IMR-90 (cell line): ENCODE measurements around the gene ERC2. TPM values are rescaled to one million over a fixed set of nuclear protein-coding genes. Genes with fewer than 3 reads are reported as not detected.

Source experiments
- ATAC-seq: fragments of 200-7000 bp; cut with Tn5 transposase; 2 replicates; pipeline ENCODE4 v1.9.1; 2020; ENCODE audit warnings: low read depth, mild to moderate bottlenecking, moderate library complexity
- BruUV-seq: library from RNA; stranded (reverse); fragments of 400-500 nt; replicated peaks from 2 replicates; lab custom pipeline; 2021; lab: Mats Ljungman, UMichigan
- CTCF ChIA-PET: fragments of 300-600 bp; formaldehyde crosslinking; extraction: SDS; loops from one replicate; lab custom pipeline; 2021; ENCODE audit warnings: antibody characterized with exemption; lab: Yijun Ruan, JAX
- POLR2A ChIA-PET: fragments of 300-600 bp; sonication (Branson Sonifier 250); formaldehyde crosslinking; loops from one replicate; lab custom pipeline; 2022; ENCODE audit warnings: antibody characterized with exemption; ENCODE audit not compliant: unreplicated experiment; lab: Charles Lee
- DNase-seq: peaks from one replicate; pipeline ENCODE4 v3.0.0; 2013
- H2AFZ ChIP-seq: replicated peaks from 2 replicates; pipeline ENCODE3; 2013; ENCODE audit warnings: low read length, mild to moderate bottlenecking; ENCODE audit not compliant: poor library complexity
- H2AK5ac ChIP-seq: 2 replicates; pipeline ENCODE4 v1.6.1; 2013; ENCODE audit warnings: low read depth, low read length, inconsistent platforms
- H2AK9ac ChIP-seq: replicated peaks from 2 replicates; pipeline ENCODE3; 2013; ENCODE audit warnings: mild to moderate bottlenecking, low read depth, low read length, moderate library complexity; ENCODE audit not compliant: poor library complexity
- H2BK120ac ChIP-seq: 2 replicates; pipeline ENCODE4 v1.6.1; 2013; ENCODE audit warnings: low read depth, low read length, inconsistent platforms
- H2BK15ac ChIP-seq: 3 replicates; pipeline ENCODE4 v1.6.1; 2013; ENCODE audit warnings: low read depth, low read length, inconsistent platforms
- H2BK20ac ChIP-seq: 2 replicates; pipeline ENCODE4 v1.6.1; 2013; ENCODE audit warnings: low read depth, mild to moderate bottlenecking, inconsistent platforms, low read length, moderate library complexity
- H2BK5ac ChIP-seq: 2 replicates; pipeline ENCODE4 v1.6.1; 2013; ENCODE audit warnings: mild to moderate bottlenecking, low read depth, low read length, inconsistent platforms; ENCODE audit not compliant: poor library complexity, severe bottlenecking
- H3K14ac ChIP-seq: replicated peaks from 2 replicates; pipeline ENCODE4 v1.6.1; 2013; ENCODE audit warnings: low read depth, low read length, inconsistent platforms
- H3K18ac ChIP-seq: 2 replicates; pipeline ENCODE4 v1.6.1; 2013; ENCODE audit warnings: low read depth, low read length, control low read depth
- H3K23ac ChIP-seq: 2 replicates; pipeline ENCODE4 v1.6.1; 2013; ENCODE audit warnings: low read depth, low read length, inconsistent platforms
- H3K27ac ChIP-seq: 2 replicates; pipeline ENCODE4 v1.5.1; 2013; ENCODE audit warnings: mild to moderate bottlenecking, control low read depth, low read length; ENCODE audit not compliant: insufficient read depth
- H3K27me3 ChIP-seq: 2 replicates; pipeline ENCODE4 v1.6.1; 2013; ENCODE audit warnings: low read length; ENCODE audit not compliant: control insufficient read depth, insufficient read depth
- H3K36me3 ChIP-seq: 2 replicates; pipeline ENCODE4 v1.6.1; 2013; ENCODE audit warnings: low read length, mixed read lengths; ENCODE audit not compliant: control insufficient read depth, insufficient read depth
- H3K4ac ChIP-seq: 2 replicates; pipeline ENCODE4 v1.6.1; 2013; ENCODE audit warnings: low read depth, low read length, inconsistent platforms
- H3K4me1 ChIP-seq: 2 replicates; pipeline ENCODE4 v1.6.1; 2013; ENCODE audit warnings: low read length, mixed read lengths; ENCODE audit not compliant: control insufficient read depth, insufficient read depth
- H3K4me2 ChIP-seq: 2 replicates; pipeline ENCODE4 v1.6.1; 2013; ENCODE audit warnings: low read depth, mild to moderate bottlenecking, control low read depth, low read length, moderate library complexity
- H3K4me3 ChIP-seq: 2 replicates; pipeline ENCODE4 v1.5.1; 2013; ENCODE audit warnings: low read depth, mild to moderate bottlenecking, control low read depth, low read length, moderate library complexity; ENCODE audit not compliant: insufficient read depth
- H3K56ac ChIP-seq: 2 replicates; pipeline ENCODE4 v1.6.1; 2013; ENCODE audit warnings: low read length, inconsistent platforms; ENCODE audit not compliant: insufficient read depth; ENCODE audit errors: extremely low read depth
- H3K79me1 ChIP-seq, 2 experiments: 2 replicates each; pipeline ENCODE4 v1.6.1; 2013; ENCODE audit warnings: low read length in 2 of 2, inconsistent platforms in 1 of 2, low read depth in 1 of 2
- H3K9ac ChIP-seq: 2 replicates; pipeline ENCODE4 v1.6.1; 2013; ENCODE audit warnings: low read depth, low read length, control low read depth
- H3K9me1 ChIP-seq: 2 replicates; pipeline ENCODE4 v1.6.1; 2013; ENCODE audit warnings: low read length, inconsistent platforms; ENCODE audit not compliant: insufficient read depth
- H3K9me3 ChIP-seq: 2 replicates; pipeline ENCODE4 v1.6.1; 2013; ENCODE audit warnings: low read length; ENCODE audit not compliant: control insufficient read depth, insufficient read depth
- H4K20me1 ChIP-seq: 2 replicates; pipeline ENCODE4 v1.6.1; 2013; ENCODE audit warnings: low read length, inconsistent platforms; ENCODE audit not compliant: insufficient read depth
- H4K5ac ChIP-seq: 2 replicates; pipeline ENCODE4 v1.6.1; 2013; ENCODE audit warnings: mild to moderate bottlenecking, low read depth, low read length, control low read depth
- H4K8ac ChIP-seq, 2 experiments: 2 replicates each; pipeline ENCODE4 v1.6.1; 2013; ENCODE audit warnings: low read depth in 2 of 2, low read length in 2 of 2, control low read depth in 1 of 2, inconsistent platforms in 1 of 2
- H4K91ac ChIP-seq: 2 replicates; pipeline ENCODE4 v1.6.1; 2013; ENCODE audit warnings: low read depth, low read length, inconsistent platforms; ENCODE audit not compliant: insufficient read depth
- FOS ChIP-seq: fragments of 150-350 bp; IDR thresholded peaks from 2 replicates; pipeline ENCODE4 v1.6.1; 2016; ENCODE audit warnings: low read depth, low read length
- MAFK ChIP-seq: IDR thresholded peaks from 2 replicates; pipeline ENCODE4 v1.6.1; 2012; ENCODE audit warnings: low read depth, low read length, improper control_type of control experiment
- WGBS, 2 experiments: methylation state at CpG; one replicate each; pipeline versions ENCODE4 v1.1.5 to v1.1.7; 2013; ENCODE audit warnings: missing lambda C conversion rate in 2 of 2; ENCODE audit not compliant: insufficient read length in 1 of 2; ENCODE audit errors: extremely low coverage in 2 of 2; 5-methylcytosine and 5-hydroxymethylcytosine counted together
- dilution Hi-C: fragments of 300-500 bp; cut with HindIII; formaldehyde crosslinking; loops from one replicate; pipeline ENCODE4 v1.14.3; 2018; ENCODE audit warnings: low sequenced_read_pairs; ENCODE audit not compliant: unreplicated experiment
- in situ Hi-C: fragments of 300-500 bp; cut with MboI; formaldehyde crosslinking; loops from 3 replicates; pipeline ENCODE4 v1.14.3; 2019; ENCODE audit warnings: low sequenced_read_pairs, inconsistent platforms, mixed read lengths
- intact Hi-C: fragments of 100-400 bp; cut with micrococcal nuclease; formaldehyde crosslinking; loops from 2 replicates; pipeline ENCODE4 v1.10.0; 2022
- polyA plus RNA-seq, 3 experiments: library from polyadenylated mRNA; depleted of rRNA; stranded (reverse); fragments of >200 nt; gene quantifications; 2 replicates each; pipeline ENCODE4 v1.2.3, GENCODE V29; 2012; ENCODE audit warnings: low replicate concordance in 1 of 3
- total RNA-seq: library from RNA; depleted of rRNA; stranded (reverse); fragments of >200 nt; gene quantifications from 2 replicates; pipeline ENCODE4 v1.2.3, GENCODE V29; 2012
- TF ChIP-seq, protein P1 (sequence below): conservative IDR thresholded peaks from 2 replicates; pipeline ENCODE4 v1.5.1; 2012; ENCODE audit warnings: mild to moderate bottlenecking, low read depth, low read length, improper control_type of control experiment
- TF ChIP-seq, protein P2 (sequence below): fragments of 150-350 bp; IDR thresholded peaks from 2 replicates; pipeline ENCODE4 v1.6.1; 2017; ENCODE audit warnings: mild to moderate bottlenecking, antibody characterized with exemption, low read length, low read depth

ERC2 gene
- total and polyA plus RNA-seq, 2 of the 4 experiments (the other 2 are of a cell fraction): 0.17 to 0.18 TPM

DNA sequence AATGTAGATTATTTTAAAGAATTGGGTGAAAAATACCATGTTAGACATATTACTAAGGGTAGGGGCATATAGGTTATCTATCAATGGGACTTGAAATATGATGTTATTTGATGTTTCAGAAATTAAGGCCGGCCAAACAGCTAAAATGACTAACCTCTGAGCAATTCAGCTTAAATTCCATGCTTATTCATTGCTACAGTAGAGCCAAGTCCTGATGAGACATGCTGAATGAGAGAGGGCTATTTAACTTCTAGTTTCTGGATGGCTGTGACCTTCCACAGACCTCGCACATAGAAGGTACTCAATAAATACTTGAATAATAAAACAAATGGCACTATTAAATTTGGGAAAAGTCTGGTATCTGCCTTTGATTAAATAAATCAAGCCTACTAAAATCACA, 805.6 kb downstream of the ERC2 start:
- Histone ChIP-seq H2AK5ac (no peak overlapping the region), H3K79me1 (no peaks in the 10 kb centered on the region), H2BK120ac (no peak overlapping the region), H3K27ac (no peak overlapping the region), H2BK5ac (no peak overlapping the region), H3K18ac (no peak overlapping the region), H3K4ac (no peak overlapping the region), H3K14ac (no peak overlapping the region), H3K27me3 (no peaks in the 10 kb centered on the region), H3K9me3 (no peaks in the 10 kb centered on the region), H4K91ac (no peak overlapping the region), H3K36me3 (no peaks in the 10 kb centered on the region), H4K20me1 (no peaks in the 10 kb centered on the region), H3K4me1 (peaks cover 2% of the 10 kb centered on the region; the same call in 1 of the 2 replicates), H4K5ac (no peak overlapping the region), H2AFZ (no peak overlapping the region), H3K56ac (no peak overlapping the region), H3K9ac (no peak overlapping the region), H2BK15ac (no peak overlapping the region), H4K8ac (no peak overlapping the region), H2AK9ac (no peak overlapping the region), H3K23ac (no peak overlapping the region), H3K4me3 (no peak overlapping the region), H2BK20ac (no peak overlapping the region), H3K4me2 (no peak overlapping the region), H3K9me1 (no peaks in the 10 kb centered on the region)
- BruUV-seq: no TSS peak
- ATAC-seq (peak; percentile 86), DNase-seq (peak; percentile 81)
- CTCF ChIA-PET: no interaction called here
- TF ChIP-seq MAFK (0 out of 2 replicates have a peak, but pooled peaks have one; percentile 16), FOS (peak; percentile 56)
- TF ChIP-seq, protein P1, sequence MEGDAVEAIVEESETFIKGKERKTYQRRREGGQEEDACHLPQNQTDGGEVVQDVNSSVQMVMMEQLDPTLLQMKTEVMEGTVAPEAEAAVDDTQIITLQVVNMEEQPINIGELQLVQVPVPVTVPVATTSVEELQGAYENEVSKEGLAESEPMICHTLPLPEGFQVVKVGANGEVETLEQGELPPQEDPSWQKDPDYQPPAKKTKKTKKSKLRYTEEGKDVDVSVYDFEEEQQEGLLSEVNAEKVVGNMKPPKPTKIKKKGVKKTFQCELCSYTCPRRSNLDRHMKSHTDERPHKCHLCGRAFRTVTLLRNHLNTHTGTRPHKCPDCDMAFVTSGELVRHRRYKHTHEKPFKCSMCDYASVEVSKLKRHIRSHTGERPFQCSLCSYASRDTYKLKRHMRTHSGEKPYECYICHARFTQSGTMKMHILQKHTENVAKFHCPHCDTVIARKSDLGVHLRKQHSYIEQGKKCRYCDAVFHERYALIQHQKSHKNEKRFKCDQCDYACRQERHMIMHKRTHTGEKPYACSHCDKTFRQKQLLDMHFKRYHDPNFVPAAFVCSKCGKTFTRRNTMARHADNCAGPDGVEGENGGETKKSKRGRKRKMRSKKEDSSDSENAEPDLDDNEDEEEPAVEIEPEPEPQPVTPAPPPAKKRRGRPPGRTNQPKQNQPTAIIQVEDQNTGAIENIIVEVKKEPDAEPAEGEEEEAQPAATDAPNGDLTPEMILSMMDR: no peak
- TF ChIP-seq, protein P2, sequence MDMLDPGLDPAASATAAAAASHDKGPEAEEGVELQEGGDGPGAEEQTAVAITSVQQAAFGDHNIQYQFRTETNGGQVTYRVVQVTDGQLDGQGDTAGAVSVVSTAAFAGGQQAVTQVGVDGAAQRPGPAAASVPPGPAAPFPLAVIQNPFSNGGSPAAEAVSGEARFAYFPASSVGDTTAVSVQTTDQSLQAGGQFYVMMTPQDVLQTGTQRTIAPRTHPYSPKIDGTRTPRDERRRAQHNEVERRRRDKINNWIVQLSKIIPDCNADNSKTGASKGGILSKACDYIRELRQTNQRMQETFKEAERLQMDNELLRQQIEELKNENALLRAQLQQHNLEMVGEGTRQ: no peak
- dilution Hi-C loops (no loop called here), in situ Hi-C loops (no loop called here), intact Hi-C loops (no loop called here)
- POLR2A ChIA-PET: no interaction called here
- WGBS, 2 experiments: no CpG with 5 or more reads among the region's 2 CpGs
